Suprapubic skin (tissue), 3 donors: ENCODE data around the gene TP53BP2.

Experiments
- EP300 ChIP-seq: sonication (generic); formaldehyde crosslinking; IDR thresholded peaks from one replicate; pipeline ENCODE4 v1.6.1; 2017; ENCODE audit warnings: antibody characterized with exemption
- POLR2A ChIP-seq, 2 donors: fragments of 450-650 bp; IDR thresholded peaks; one replicate each; pipeline ENCODE4 v1.6.1; 2017; ENCODE audit warnings: antibody characterized with exemption in 2 of 2, mild to moderate bottlenecking in 2 of 2, moderate library complexity in 2 of 2
- TF ChIP-seq, protein P1 (sequence below), 2 donors: fragments of 200-600 bp in 1 of 2; fragments of 450-650 bp in 1 of 2; sonication (generic) in 1 of 2; IDR thresholded peaks; one replicate each; pipeline ENCODE4 v1.5.1; 2016 to 2019; ENCODE audit warnings: antibody characterized with exemption in 2 of 2, mild to moderate bottlenecking in 1 of 2, moderate library complexity in 1 of 2

DNA sequence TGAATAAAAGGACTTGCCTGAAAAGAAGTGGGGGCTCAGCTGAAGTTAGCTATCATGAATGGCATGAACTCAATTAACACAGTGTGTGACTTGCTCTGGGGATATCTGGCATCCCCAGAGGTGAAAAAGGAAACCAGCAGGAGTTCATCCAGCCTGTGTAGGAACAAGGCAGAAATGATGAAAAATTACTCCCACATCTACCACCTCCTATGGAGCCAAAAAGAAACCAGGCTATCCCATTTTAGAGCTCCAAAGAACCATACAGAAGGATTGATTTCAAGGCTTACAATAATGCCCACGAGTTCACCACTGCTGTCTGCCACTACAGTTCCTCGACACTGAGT lies 25.3 kb downstream of the TP53BP2 start:
- TF ChIP-seq, protein P1, sequence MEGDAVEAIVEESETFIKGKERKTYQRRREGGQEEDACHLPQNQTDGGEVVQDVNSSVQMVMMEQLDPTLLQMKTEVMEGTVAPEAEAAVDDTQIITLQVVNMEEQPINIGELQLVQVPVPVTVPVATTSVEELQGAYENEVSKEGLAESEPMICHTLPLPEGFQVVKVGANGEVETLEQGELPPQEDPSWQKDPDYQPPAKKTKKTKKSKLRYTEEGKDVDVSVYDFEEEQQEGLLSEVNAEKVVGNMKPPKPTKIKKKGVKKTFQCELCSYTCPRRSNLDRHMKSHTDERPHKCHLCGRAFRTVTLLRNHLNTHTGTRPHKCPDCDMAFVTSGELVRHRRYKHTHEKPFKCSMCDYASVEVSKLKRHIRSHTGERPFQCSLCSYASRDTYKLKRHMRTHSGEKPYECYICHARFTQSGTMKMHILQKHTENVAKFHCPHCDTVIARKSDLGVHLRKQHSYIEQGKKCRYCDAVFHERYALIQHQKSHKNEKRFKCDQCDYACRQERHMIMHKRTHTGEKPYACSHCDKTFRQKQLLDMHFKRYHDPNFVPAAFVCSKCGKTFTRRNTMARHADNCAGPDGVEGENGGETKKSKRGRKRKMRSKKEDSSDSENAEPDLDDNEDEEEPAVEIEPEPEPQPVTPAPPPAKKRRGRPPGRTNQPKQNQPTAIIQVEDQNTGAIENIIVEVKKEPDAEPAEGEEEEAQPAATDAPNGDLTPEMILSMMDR (IDR thresholded peaks at IDR 0.05) = no peak
- TF ChIP-seq EP300 (no peak), POLR2A (IDR thresholded peaks at IDR 0.05) (no peak)
